Esophagus muscularis mucosa (tissue), 3 donors: ENCODE data around the gene LRP5.

ENCODE experiments used
- POLR2A ChIP-seq: fragments of 450-650 bp; IDR thresholded peaks from one replicate; pipeline ENCODE4 v1.6.1; 2017; ENCODE audit warnings: antibody characterized with exemption, moderate library complexity, mild to moderate bottlenecking, low read depth
- POLR2AphosphoS5 ChIP-seq, 2 donors: sonication (generic); formaldehyde crosslinking; IDR thresholded peaks; one replicate each; pipeline ENCODE4 v1.6.1; 2017; ENCODE audit warnings: antibody characterized with exemption in 2 of 2
- TF ChIP-seq, protein P1 (sequence below), 3 experiments: fragments of 200-600 bp in 2 of 3; fragments of 450-650 bp in 1 of 3; sonication (generic) in 2 of 3; IDR thresholded peaks; one replicate each; pipeline ENCODE4 v1.5.1; 2017 to 2019; ENCODE audit warnings: antibody characterized with exemption in 3 of 3, mild to moderate bottlenecking in 2 of 3, moderate library complexity in 1 of 3

DNA sequence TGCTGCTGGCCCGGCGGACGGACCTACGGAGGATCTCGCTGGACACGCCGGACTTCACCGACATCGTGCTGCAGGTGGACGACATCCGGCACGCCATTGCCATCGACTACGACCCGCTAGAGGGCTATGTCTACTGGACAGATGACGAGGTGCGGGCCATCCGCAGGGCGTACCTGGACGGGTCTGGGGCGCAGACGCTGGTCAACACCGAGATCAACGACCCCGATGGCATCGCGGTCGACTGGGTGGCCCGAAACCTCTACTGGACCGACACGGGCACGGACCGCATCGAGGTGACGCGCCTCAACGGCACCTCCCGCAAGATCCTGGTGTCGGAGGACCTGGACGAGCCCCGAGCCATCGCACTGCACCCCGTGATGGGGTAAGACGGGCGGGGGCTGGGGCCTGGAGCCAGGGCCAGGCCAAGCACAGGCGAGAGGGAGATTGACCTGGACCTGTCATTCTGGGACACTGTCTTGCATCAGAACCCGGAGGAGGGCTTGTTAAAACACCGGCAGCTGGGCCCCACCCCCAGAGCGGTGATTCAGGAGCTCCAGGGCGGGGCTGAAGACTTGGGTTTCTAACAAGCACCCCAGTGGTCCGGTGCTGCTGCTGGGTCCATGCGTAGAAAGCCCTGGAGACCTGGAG is 74.1 kb downstream of the LRP5 start:
- TF ChIP-seq, protein P1, sequence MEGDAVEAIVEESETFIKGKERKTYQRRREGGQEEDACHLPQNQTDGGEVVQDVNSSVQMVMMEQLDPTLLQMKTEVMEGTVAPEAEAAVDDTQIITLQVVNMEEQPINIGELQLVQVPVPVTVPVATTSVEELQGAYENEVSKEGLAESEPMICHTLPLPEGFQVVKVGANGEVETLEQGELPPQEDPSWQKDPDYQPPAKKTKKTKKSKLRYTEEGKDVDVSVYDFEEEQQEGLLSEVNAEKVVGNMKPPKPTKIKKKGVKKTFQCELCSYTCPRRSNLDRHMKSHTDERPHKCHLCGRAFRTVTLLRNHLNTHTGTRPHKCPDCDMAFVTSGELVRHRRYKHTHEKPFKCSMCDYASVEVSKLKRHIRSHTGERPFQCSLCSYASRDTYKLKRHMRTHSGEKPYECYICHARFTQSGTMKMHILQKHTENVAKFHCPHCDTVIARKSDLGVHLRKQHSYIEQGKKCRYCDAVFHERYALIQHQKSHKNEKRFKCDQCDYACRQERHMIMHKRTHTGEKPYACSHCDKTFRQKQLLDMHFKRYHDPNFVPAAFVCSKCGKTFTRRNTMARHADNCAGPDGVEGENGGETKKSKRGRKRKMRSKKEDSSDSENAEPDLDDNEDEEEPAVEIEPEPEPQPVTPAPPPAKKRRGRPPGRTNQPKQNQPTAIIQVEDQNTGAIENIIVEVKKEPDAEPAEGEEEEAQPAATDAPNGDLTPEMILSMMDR (IDR thresholded peaks at IDR 0.05): no peak
- TF ChIP-seq POLR2AphosphoS5 (IDR thresholded peaks at IDR 0.05) (no peak), POLR2A (no peak)
